GM12891 (cell line): ENCODE results near the gene IL6R.

Source experiments
- DNase-seq: peaks from one replicate; pipeline ENCODE4 v3.0.0; 2011; ENCODE audit warnings: low spot score; ENCODE audit not compliant: insufficient read length
- FAIRE-seq: peaks from 2 replicates; lab custom pipeline; 2011; peaks lifted over from hg19 to GRCh38; lab: Jason Lieb, UNC
- PAX5 ChIP-seq: IDR thresholded peaks from 2 replicates; pipeline ENCODE4 v1.6.1; 2011; ENCODE audit warnings: low read length, moderate library complexity, mild to moderate bottlenecking; ENCODE audit not compliant: insufficient read depth, severe bottlenecking
- POLR2A ChIP-seq: IDR thresholded peaks from 2 replicates; pipeline ENCODE4 v1.6.1; 2011; ENCODE audit warnings: low read depth, low read length, control low read depth
- POLR2AphosphoS5 ChIP-seq: IDR thresholded peaks from 2 replicates; pipeline ENCODE4 v1.6.1; 2011; ENCODE audit warnings: low read depth, low read length, control low read depth
- POU2F2 ChIP-seq: IDR thresholded peaks from 2 replicates; pipeline ENCODE4 v1.6.1; 2011; ENCODE audit warnings: low read depth, mild to moderate bottlenecking, control low read depth, low read length, moderate library complexity
- SPI1 ChIP-seq: IDR thresholded peaks from 2 replicates; pipeline ENCODE4 v1.6.1; 2011; ENCODE audit warnings: low read depth, low read length, control low read depth
- TAF1 ChIP-seq: IDR thresholded peaks from 2 replicates; pipeline ENCODE4 v1.6.1; 2011; ENCODE audit warnings: low read depth, low read length, control low read depth

The IL6R gene

DNA sequence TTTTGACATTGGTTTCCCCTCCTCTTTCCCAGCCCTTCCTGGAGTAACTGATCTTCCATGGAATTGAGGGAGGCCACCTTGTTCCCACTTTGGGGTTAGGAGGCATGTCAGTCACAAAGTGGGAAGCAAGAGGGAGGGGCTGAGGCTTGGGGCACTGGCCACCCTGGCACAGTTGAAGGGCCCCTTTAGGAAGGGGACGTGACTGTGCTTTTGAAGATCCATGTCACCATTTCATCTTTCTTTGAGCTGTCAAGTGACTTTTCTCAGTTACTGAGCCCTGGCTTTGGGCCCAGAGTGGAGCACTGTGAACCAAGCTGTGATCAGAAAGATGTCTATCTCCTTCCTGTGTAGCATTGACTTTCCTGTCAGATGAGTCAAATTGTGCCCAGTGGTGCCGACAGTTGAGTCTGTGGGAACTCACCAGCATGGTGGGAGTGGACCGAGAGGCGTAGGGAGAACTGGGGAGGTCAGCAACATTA, 58.4 kb downstream of the IL6R start:
- no peak for TF ChIP-seq POLR2AphosphoS5
- TF ChIP-seq POLR2A: no peak
- no peak for TF ChIP-seq PAX5
- no peak for TF ChIP-seq SPI1
- no peak for TF ChIP-seq POU2F2
- TF ChIP-seq TAF1: no peak
- no peak for DNase-seq
- FAIRE-seq: peak; percentile 64

DNA sequence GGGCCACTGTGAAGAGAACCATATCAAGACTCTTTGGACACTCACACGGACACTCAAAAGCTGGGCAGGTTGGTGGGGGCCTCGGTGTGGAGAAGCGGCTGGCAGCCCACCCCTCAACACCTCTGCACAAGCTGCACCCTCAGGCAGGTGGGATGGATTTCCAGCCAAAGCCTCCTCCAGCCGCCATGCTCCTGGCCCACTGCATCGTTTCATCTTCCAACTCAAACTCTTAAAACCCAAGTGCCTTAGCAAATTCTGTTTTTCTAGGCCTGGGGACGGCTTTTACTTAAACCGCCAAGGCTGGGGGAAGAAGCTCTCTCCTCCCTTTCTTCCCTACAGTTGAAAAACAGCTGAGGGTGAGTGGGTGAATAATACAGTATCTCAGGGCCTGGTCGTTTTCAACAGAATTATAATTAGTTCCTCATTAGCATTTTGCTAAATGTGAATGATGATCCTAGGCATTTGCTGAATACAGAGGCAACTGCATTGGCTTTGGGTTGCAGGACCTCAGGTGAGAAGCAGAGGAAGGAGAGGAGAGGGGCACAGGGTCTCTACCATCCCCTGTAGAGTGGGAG, 60.6 kb downstream of the IL6R start:
- TF ChIP-seq POLR2AphosphoS5 (no peak), POLR2A (no peak), POU2F2 (no peak), TAF1 (no peak), PAX5 (no peak), SPI1 (no peak)
- no peak for DNase-seq
- FAIRE-seq: no peak

DNA sequence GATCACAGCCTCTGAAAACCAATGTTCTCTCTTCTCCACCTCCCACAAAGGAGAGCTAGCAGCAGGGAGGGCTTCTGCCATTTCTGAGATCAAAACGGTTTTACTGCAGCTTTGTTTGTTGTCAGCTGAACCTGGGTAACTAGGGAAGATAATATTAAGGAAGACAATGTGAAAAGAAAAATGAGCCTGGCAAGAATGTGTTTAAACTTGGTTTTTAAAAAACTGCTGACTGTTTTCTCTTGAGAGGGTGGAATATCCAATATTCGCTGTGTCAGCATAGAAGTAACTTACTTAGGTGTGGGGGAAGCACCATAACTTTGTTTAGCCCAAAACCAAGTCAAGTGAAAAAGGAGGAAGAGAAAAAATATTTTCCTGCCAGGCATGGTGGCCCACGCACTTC, 61.1 kb downstream of the IL6R start:
- FAIRE-seq (no peak), DNase-seq (no peak)
- TF ChIP-seq POLR2A: no peak
- TF ChIP-seq POLR2AphosphoS5: no peak
- no peak for TF ChIP-seq SPI1
- no peak for TF ChIP-seq PAX5

DNA sequence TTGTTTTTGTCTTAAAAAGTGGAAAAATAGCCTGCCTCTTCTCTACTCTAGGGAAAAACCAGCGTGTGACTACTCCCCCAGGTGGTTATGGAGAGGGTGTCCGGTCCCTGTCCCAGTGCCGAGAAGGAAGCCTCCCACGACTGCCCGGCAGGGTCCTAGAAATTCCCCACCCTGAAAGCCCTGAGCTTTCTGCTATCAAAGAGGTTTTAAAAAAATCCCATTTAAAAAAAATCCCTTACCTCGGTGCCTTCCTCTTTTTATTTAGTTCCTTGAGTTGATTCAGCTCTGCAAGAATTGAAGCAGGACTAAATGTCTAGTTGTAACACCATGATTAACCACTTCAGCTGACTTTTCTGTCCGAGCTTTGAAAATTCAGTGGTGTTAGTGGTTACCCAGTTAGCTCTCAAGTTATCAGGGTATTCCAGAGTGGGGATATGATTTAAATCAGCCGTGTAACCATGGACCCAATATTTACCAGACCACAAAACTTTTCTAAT, 61.8 kb downstream of the IL6R start:
- TF ChIP-seq POLR2AphosphoS5 (no peak), POU2F2 (no peak), TAF1 (no peak), PAX5 (no peak), SPI1 (no peak), POLR2A (no peak)
- no peak for FAIRE-seq
- DNase-seq: no peak

DNA sequence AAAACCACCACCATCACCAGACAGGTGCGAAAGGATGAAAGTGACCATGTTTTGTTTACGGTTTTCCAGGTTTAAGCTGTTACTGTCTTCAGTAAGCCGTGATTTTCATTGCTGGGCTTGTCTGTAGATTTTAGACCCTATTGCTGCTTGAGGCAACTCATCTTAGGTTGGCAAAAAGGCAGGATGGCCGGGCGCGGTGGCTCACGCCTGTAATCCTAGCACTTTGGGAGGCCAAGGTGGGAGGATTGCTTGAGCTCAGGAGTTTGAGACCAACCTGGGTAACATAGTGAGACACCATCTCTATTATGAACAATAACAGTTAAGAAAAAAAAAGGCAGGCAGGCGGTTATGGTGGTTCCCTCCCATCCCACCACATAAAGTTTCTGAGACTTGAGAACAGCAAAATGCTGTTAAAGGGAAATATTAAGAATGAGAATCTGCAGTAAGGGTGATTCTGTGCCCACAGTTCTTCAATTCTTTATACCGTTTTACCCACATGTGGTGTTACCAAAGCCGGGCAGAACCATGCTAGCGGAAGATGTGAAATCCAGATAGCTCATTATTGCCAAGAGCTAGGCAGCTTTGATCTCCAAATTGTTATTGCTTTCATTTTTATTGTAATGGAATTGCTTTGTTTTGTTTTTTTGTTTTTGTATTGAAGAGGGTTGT, 62.4 kb downstream of the IL6R start:
- no peak for FAIRE-seq
- TF ChIP-seq POLR2AphosphoS5 (no peak), PAX5 (no peak), SPI1 (no peak), POLR2A (no peak), POU2F2 (no peak), TAF1 (no peak)
- DNase-seq: no peak

DNA sequence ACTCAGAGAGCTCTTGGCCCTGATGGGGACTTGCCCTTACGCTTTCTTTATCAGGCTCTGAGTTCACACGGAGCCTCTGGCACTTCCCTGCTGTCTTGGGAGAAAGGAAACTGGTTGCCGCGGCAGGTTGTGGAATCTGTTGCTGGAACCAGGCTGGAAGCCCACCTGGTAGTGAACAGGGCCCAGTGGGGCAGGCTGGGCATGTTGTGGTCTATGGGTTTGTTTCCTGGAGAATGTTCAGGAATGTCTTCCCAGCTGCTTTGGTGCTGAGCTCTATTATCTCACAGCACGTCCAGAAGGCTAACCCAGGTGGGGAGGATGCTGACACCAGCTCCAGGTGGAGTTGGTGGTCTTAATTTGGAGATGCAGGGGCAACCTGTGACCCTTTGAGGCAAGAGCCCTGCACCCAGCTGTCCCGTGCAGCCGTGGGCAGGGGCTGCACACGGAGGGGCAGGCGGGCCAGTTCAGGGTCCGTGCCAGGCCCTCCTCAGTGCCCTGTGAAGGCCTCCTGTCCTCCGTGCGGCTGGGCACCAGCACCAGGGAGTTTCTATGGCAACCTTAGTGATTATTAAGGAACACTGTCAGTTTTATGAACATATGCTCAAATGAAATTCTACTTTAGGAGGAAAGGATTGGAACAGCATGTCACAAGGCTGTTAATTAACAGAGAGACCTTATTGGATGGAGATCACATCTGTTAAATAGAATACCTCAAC, 63.5 kb downstream of the IL6R start:
- TF ChIP-seq POLR2AphosphoS5 (no peak), POLR2A (no peak), SPI1 (no peak), POU2F2 (no peak), TAF1 (no peak), PAX5 (no peak)
- no peak for DNase-seq
- FAIRE-seq: no peak

DNA sequence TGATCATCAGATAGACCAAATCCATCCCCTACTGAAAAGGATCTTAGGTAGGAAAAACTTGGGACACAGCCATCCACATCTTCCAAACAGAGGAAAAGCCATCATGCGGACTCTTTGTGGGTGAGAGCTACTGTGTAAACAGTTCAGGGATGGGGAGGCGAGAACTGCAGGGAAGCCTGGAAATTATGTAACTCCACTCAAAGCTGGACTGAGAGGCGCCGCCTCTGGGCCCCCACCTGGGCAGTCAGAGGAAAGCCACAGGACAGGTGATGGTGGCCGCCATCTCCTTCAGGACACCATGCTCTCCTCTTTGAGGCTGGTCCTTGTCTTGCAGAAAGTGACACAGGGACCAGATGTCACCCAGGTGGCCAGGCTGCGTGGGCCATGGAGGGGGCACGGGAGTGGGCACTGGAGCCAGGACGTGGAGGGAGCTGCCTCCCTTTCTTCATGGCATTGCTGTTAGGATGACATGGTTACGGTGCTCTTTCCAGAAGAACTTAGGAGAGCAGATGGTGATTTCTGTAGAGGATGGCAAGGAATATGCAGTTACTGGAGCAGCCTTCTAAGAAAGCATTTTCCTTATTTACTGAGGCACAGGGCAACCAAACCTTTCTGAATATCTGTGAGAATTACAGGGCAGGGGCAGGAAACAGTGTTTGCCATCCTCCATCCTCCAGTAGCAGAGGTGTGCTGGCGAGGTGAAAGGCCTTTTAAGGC, 64.9 kb downstream of the IL6R start:
- DNase-seq: no peak
- FAIRE-seq: no peak
- no peak for TF ChIP-seq SPI1
- no peak for TF ChIP-seq POU2F2
- TF ChIP-seq POLR2AphosphoS5: no peak
- no peak for TF ChIP-seq POLR2A
- no peak for TF ChIP-seq TAF1
- no peak for TF ChIP-seq PAX5

DNA sequence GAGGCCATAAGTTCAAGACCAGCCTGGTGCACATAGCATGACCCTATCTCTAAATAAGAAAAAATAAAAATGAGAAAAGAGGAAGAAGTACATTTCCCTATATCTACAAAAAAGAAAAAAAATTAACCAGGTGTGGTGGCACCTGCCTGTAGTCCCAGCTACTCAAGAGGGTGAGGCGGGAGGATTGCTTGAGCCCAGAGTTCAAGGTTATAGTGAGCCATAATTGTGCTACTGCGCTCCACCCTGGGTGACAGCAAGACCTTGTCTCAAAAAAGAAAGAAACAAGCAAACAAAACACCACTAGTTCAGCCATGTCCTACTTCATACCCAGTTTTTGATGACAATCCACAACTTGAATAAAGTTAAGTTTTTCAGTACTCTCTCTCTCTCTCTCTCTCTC, 66.2 kb downstream of the IL6R start:
- FAIRE-seq: no peak
- DNase-seq: no peak
- TF ChIP-seq POLR2AphosphoS5: no peak
- no peak for TF ChIP-seq TAF1
- no peak for TF ChIP-seq SPI1

DNA sequence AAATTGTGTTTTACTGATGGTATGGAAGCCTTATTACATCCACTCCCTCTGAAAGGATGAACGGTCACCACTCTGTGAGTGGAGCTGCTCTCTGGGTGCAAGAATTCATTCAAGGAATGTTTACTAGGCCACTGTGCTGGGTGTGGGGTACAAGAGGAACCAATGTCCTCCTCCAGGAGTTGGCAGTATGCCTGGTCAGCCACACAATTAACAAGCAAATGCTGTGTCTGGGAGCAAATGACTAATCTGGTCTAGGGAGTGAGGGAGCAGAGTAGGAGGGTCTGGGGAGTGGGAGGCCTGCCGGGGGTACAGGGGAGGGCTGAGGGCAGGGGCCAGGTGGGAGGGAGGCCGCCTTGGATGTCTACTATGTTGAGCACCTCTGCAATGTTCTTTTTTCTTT, 69.7 kb downstream of the IL6R start:
- DNase-seq (no peak), FAIRE-seq (no peak)
- no peak for TF ChIP-seq TAF1
- TF ChIP-seq PAX5: no peak
- TF ChIP-seq SPI1: no peak
- TF ChIP-seq POLR2A: no peak
- TF ChIP-seq POU2F2: no peak
- TF ChIP-seq POLR2AphosphoS5: no peak
